ENCODE data around the gene RAB3IL1.
"Not testable (repeated sequence)": the region's sequence is repeated elsewhere in the genome, so short reads cannot be mapped to it uniquely, and the experiment has no call there.

RAB3IL1 gene

GRCh38 chr11:61917334-61918109 is at the start of gene RAB3IL1:
TSS of gene RAB3IL1 (minus strand) at chr11:61917566. CDS start at chr11:61917367, 199 bp downstream.
- DNase-seq (ENCODE audit: low spot score): no peak

- DNase-seq (ENCODE audit: low spot score): no peak
Observed at GRCh38 chr11:61966734-61967115, 49.4 kb upstream of the RAB3IL1 start.

- not testable (repeated sequence) for DNase-seq (ENCODE audit: low spot score)
Observed at GRCh38 chr11:61964666-61965271, 47.4 kb upstream of the RAB3IL1 start.

GRCh38 chr11:61964058-61964665 is 46.8 kb upstream of the RAB3IL1 start:
- DNase-seq (ENCODE audit: low spot score): no peak

- peak; percentile 51 for DNase-seq (ENCODE audit: low spot score)
Observed at GRCh38 chr11:61963282-61964057, 46.1 kb upstream of the RAB3IL1 start.

GRCh38 chr11:61963016-61963281 is 45.6 kb upstream of the RAB3IL1 start:
- DNase-seq (ENCODE audit: low spot score): no peak

- no peak for DNase-seq (ENCODE audit: low spot score)
Observed at GRCh38 chr11:61962213-61963015, 45.0 kb upstream of the RAB3IL1 start.

GRCh38 chr11:61961570-61962212 is 44.3 kb upstream of the RAB3IL1 start:
- DNase-seq (ENCODE audit: low spot score): no peak

- DNase-seq (ENCODE audit: low spot score): no peak
Observed at GRCh38 chr11:61960532-61960931, 43.2 kb upstream of the RAB3IL1 start.

- no peak for DNase-seq (ENCODE audit: low spot score)
Observed at GRCh38 chr11:61959678-61960077, 42.3 kb upstream of the RAB3IL1 start.

- DNase-seq (ENCODE audit: low spot score): no peak
Observed at GRCh38 chr11:61959114-61959513, 41.7 kb upstream of the RAB3IL1 start.

GRCh38 chr11:61958590-61958989 is 41.2 kb upstream of the RAB3IL1 start:
- no peak for DNase-seq (ENCODE audit: low spot score)

- DNase-seq (ENCODE audit: low spot score): no peak
Observed at GRCh38 chr11:61957021-61957770, 39.8 kb upstream of the RAB3IL1 start.

GRCh38 chr11:61956191-61957020 is 39.0 kb upstream of the RAB3IL1 start:
- no peak for DNase-seq (ENCODE audit: low spot score)

- peak; percentile 28 for DNase-seq (ENCODE audit: low spot score)
Observed at GRCh38 chr11:61955422-61956135, 38.2 kb upstream of the RAB3IL1 start.

GRCh38 chr11:61954851-61955421 is 37.6 kb upstream of the RAB3IL1 start:
- DNase-seq (ENCODE audit: low spot score): no peak

GRCh38 chr11:61954106-61954850 is 36.9 kb upstream of the RAB3IL1 start:
- DNase-seq (ENCODE audit: low spot score): no peak

GRCh38 chr11:61953632-61954031 is 36.3 kb upstream of the RAB3IL1 start:
- DNase-seq (ENCODE audit: low spot score): not testable (repeated sequence)
